ENCODE data around the gene SMCO2. TPM values are rescaled to one million over a fixed set of nuclear protein-coding genes. Genes with fewer than 3 reads are reported as not detected.
A peak's percentile ranks its signal among the peaks of the same experiment; 100 is the strongest.

SMCO2 gene
- total and polyA plus RNA-seq, 2 of the 4 experiments (the other 2 are of a cell fraction) = 0.19 TPM; not detected in 1

GRCh38 chr12:27462151-27462694 is 15.7 kb downstream of the SMCO2 start:
- no TSS peak for BruUV-seq (replicated peaks)
- H4K5ac ChIP-seq (ENCODE audit: low read depth, low read length) = no peak overlapping the region
- no peak overlapping the region for H3K4ac ChIP-seq (ENCODE audit: low read depth, low read length)
- no peaks in the 10 kb centered on the region; a peak in 1 of 4 replicates for H3K79me1 ChIP-seq (ENCODE audit: low read depth in 1 of 2, low read length in 2 of 2)
- H3K9me1 ChIP-seq (ENCODE audit: insufficient read depth, low read length) = no peaks in the 10 kb centered on the region
- H3K56ac ChIP-seq (ENCODE audit: extremely low read depth, insufficient read depth, low read length) = no peak overlapping the region
- no peak overlapping the region for H2BK5ac ChIP-seq (ENCODE audit: low read depth, low read length, poor library complexity, severe bottlenecking)
- ChIA-PET POLR2A (ENCODE audit: unreplicated experiment) (no interaction called here), CTCF (interaction anchor here (1.2 kb wide), 1 partner anchor 44 kb away, joined by 3 read pairs; no protein-coding TSS in a partner anchor)
- intact Hi-C loops (cut with micrococcal nuclease) (no loop called here), in situ Hi-C loops (cut with MboI; ENCODE audit: low sequenced_read_pairs) (no loop called here), dilution Hi-C loops (cut with HindIII; ENCODE audit: low sequenced_read_pairs, unreplicated experiment) (no loop called here)
- H4K20me1 ChIP-seq (ENCODE audit: insufficient read depth, low read length) = no peaks in the 10 kb centered on the region
- no peak overlapping the region for H3K23ac ChIP-seq (ENCODE audit: low read depth, low read length)
- no peak overlapping the region for H4K91ac ChIP-seq (ENCODE audit: insufficient read depth, low read depth, low read length)
- H3K9me3 ChIP-seq (ENCODE audit: control insufficient read depth, insufficient read depth, low read length) = no peaks in the 10 kb centered on the region
- peaks cover 2% of the 10 kb centered on the region; the same call in 1 of the 2 replicates for H3K4me1 ChIP-seq (ENCODE audit: control insufficient read depth, insufficient read depth, low read length)
- H3K27ac ChIP-seq (ENCODE audit: insufficient read depth, low read length) = no peak overlapping the region
- H3K36me3 ChIP-seq (ENCODE audit: control insufficient read depth, insufficient read depth, low read length) = no peaks in the 10 kb centered on the region
- no peak overlapping the region for H3K14ac ChIP-seq (replicated peaks; ENCODE audit: low read depth, low read length)
- peak; percentile 87 for DNase-seq
- H4K8ac ChIP-seq (ENCODE audit: low read depth in 2 of 2, low read length in 2 of 2) = no peak overlapping the region
- TF ChIP-seq SMC3 (IDR thresholded peaks at IDR 0.05; ENCODE audit: low read depth, low read length) (no peak), RAD21 (IDR thresholded peaks at IDR 0.05; ENCODE audit: low read length) (no peak), MXI1 (IDR thresholded peaks at IDR 0.05; ENCODE audit: borderline replicate concordance, low read depth, low read length) (no peak), RFX5 (IDR thresholded peaks at IDR 0.05; ENCODE audit: low read depth, low read length) (no peak), ELK1 (IDR thresholded peaks at IDR 0.05; ENCODE audit: borderline replicate concordance, low read depth, low read length) (no peak), MAFK (IDR thresholded peaks at IDR 0.05; ENCODE audit: low read depth, low read length) (no peak), CHD1 (IDR thresholded peaks at IDR 0.05; ENCODE audit: low read depth, low read length) (no peak), CTCF (conservative IDR thresholded peaks at IDR 0.05; ENCODE audit: low read depth, low read length) (no peak), USF2 (IDR thresholded peaks at IDR 0.05; ENCODE audit: low read depth, low read length) (no peak), MAZ (IDR thresholded peaks at IDR 0.05; ENCODE audit: borderline replicate concordance, low read depth, low read length) (no peak), NFE2L2 (IDR thresholded peaks at IDR 0.05; ENCODE audit: low read depth, low read length) (no peak), CEBPB (IDR thresholded peaks at IDR 0.05; ENCODE audit: low read depth, low read length) (no peak)
- H3K18ac ChIP-seq (ENCODE audit: low read depth, low read length) = no peak overlapping the region
- H3K4me2 ChIP-seq (ENCODE audit: low read depth, low read length) = peak overlapping the region; percentile 59; the same call in 1 of the 2 replicates
- no peak overlapping the region for H3K4me3 ChIP-seq (ENCODE audit: insufficient read depth, low read depth, low read length)
- no peak overlapping the region for H2AFZ ChIP-seq (replicated peaks; ENCODE audit: low read length, poor library complexity)
- H2BK15ac ChIP-seq (ENCODE audit: low read depth, low read length) = no peak overlapping the region
- no peak overlapping the region for H2AK9ac ChIP-seq (replicated peaks; ENCODE audit: low read depth, low read length, poor library complexity)
- no peak overlapping the region for H2AK5ac ChIP-seq (ENCODE audit: low read depth, low read length)
- H3K27me3 ChIP-seq (ENCODE audit: control insufficient read depth, insufficient read depth, low read length) = no peaks in the 10 kb centered on the region
- no peak overlapping the region for H2BK20ac ChIP-seq (ENCODE audit: low read depth, low read length)
- WGBS, 2 experiments (ENCODE audit: extremely low coverage in 2 of 2, insufficient read length in 1 of 2) = 42% methylated on average over 4 of the region's 9 CpGs; no CpG with 5 or more reads in 1 of the 2 experiments
- ATAC-seq (ENCODE audit: low read depth) = peak; percentile 66
- H2BK120ac ChIP-seq (ENCODE audit: low read depth, low read length) = no peak overlapping the region
- no peak overlapping the region for H3K9ac ChIP-seq (ENCODE audit: low read depth, low read length)
